Prostate gland (tissue), 2 donors: ENCODE data around the gene PPFIBP2.

ENCODE experiments used
- CTCF ChIP-seq, 4 experiments: fragments of 200-600 bp in 2 of 4; fragments of 450-650 bp in 2 of 4; sonication (generic) in 2 of 4; IDR thresholded peaks; 1 replicate in 3 of 4; 2 replicates in 1 of 4; pipeline ENCODE4 v1.5.1; 2016 to 2019; ENCODE audit warnings: antibody characterized with exemption in 4 of 4, mild to moderate bottlenecking in 2 of 4, moderate library complexity in 2 of 4
- POLR2A ChIP-seq: fragments of 450-650 bp; IDR thresholded peaks from one replicate; pipeline ENCODE4 v1.6.1; 2016; ENCODE audit warnings: antibody characterized with exemption, mild to moderate bottlenecking

GRCh38 chr11:7668464-7668863, 154.7 kb downstream of the PPFIBP2 start:
- TF ChIP-seq CTCF (IDR thresholded peaks at IDR 0.05) (no peak), POLR2A (no peak)
